Mucosa of descending colon (tissue), 3 donors: Measurements from ENCODE around the gene EIF3D. TPM values are rescaled to one million over a fixed set of nuclear protein-coding genes. Genes with fewer than 3 reads are reported as not detected.

Experiments
- ATAC-seq: fragments of 200-7000 bp; cut with Tn5 transposase; one replicate; pipeline ENCODE4 v1.9.1; 2020; ENCODE audit warnings: mild to moderate bottlenecking, moderate library complexity
- DNase-seq, 3 donors: peaks; one replicate each; pipeline ENCODE4 v3.0.0-alpha.2; 2020
- H3K36me3 ChIP-seq: fragments of 200-600 bp; one replicate; pipeline ENCODE4 v1.8.0; 2021; ENCODE audit warnings: low read depth, mild to moderate bottlenecking
- H3K4me1 ChIP-seq: fragments of 200-600 bp; one replicate; pipeline ENCODE4 v1.8.0; 2021; ENCODE audit warnings: low read depth, mild to moderate bottlenecking
- H3K4me3 ChIP-seq: fragments of 200-600 bp; one replicate; pipeline ENCODE4 v1.8.0; 2021; ENCODE audit warnings: mild to moderate bottlenecking
- H3K9me3 ChIP-seq: fragments of 200-600 bp; one replicate; pipeline ENCODE4 v1.8.0; 2021; ENCODE audit warnings: mild to moderate bottlenecking
- intact Hi-C, 2 donors: fragments of 100-400 bp; cut with DNase I in 1 of 2; cut with micrococcal nuclease in 1 of 2; formaldehyde crosslinking; loops; one replicate each; pipeline versions ENCODE4 v1.11.0 to v1.11.1; 2022; cut with DNase I, micrococcal nuclease
- total RNA-seq, 3 donors: library from RNA; stranded (reverse); fragmentation: NEBNext Ultra II Directional in 2 of 3; extraction: Animal tissue kit (Norgen Biotek cat#: 25700) in 2 of 3; gene quantifications; one replicate each; pipeline versions ENCODE4 v1.2.1 to v1.2.4, GENCODE V29; 2021 to 2023
- TF ChIP-seq, protein P1 (sequence below): fragments of 200-600 bp; IDR thresholded peaks from one replicate; pipeline ENCODE4 v1.8.0; 2022; ENCODE audit warnings: antibody characterized with exemption, mild to moderate bottlenecking
- donor health status: DM: no; HTN: no; CAD: no; lungs with moderate emphysema.
- donor health status: DM: no; HTN: no; CAD: no.
- donor health status: DM: no; HTN: yes; CAD: no.

EIF3D gene
- total RNA-seq, 3 donors from 2014 or later = 135 to 145 (median 142) TPM

DNA sequence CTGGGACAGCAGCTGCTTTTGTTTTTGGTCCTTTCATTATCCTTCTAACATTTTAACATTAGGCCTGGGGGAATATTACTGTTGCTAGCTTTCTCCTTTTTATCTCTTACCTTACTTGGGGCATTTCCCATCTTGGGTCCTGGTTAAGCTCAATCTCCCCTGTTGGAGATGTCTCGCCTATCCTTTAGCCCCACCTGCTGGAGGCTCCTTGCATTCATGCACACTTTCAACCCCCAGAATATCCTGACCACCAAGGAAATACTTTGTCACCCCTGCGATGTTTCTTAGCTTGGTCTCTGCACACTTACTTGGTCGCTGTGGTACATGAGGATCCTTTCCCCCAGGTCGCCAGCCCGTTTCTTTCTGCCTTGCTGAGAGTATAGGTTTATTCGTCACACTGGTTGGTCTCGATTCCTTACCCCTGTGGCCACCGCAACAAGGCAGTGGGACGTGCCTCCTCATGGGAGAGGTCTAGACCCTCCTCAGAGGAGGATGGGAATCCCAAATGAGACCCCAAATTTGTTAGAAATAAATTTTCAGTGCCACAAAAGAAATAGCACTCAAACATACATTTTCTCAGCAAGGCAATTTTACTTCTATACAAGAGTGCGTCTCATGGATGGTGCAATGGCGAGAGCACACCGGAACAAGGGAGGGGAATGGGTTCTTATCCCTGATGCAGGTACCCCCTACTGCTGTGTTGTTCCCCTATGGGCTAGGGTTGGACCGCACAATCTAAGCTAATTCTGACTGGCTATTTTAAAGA, 42.2 kb downstream of the EIF3D start:
- H3K4me3 ChIP-seq = no peak overlapping the region
- intact Hi-C loops = loop anchor here in 1 of 2 donors (10.0 kb wide), 1 partner anchor 292 kb away; no protein-coding TSS in a partner anchor
- TF ChIP-seq, protein P1, sequence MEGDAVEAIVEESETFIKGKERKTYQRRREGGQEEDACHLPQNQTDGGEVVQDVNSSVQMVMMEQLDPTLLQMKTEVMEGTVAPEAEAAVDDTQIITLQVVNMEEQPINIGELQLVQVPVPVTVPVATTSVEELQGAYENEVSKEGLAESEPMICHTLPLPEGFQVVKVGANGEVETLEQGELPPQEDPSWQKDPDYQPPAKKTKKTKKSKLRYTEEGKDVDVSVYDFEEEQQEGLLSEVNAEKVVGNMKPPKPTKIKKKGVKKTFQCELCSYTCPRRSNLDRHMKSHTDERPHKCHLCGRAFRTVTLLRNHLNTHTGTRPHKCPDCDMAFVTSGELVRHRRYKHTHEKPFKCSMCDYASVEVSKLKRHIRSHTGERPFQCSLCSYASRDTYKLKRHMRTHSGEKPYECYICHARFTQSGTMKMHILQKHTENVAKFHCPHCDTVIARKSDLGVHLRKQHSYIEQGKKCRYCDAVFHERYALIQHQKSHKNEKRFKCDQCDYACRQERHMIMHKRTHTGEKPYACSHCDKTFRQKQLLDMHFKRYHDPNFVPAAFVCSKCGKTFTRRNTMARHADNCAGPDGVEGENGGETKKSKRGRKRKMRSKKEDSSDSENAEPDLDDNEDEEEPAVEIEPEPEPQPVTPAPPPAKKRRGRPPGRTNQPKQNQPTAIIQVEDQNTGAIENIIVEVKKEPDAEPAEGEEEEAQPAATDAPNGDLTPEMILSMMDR = peak; percentile 36
- H3K4me1 ChIP-seq = no peaks in the 10 kb centered on the region
- no peaks in the 10 kb centered on the region for H3K36me3 ChIP-seq
- ATAC-seq (no peak), DNase-seq (peak in 1 of 3 donors; percentile 78)
- no peaks in the 10 kb centered on the region for H3K9me3 ChIP-seq

DNA sequence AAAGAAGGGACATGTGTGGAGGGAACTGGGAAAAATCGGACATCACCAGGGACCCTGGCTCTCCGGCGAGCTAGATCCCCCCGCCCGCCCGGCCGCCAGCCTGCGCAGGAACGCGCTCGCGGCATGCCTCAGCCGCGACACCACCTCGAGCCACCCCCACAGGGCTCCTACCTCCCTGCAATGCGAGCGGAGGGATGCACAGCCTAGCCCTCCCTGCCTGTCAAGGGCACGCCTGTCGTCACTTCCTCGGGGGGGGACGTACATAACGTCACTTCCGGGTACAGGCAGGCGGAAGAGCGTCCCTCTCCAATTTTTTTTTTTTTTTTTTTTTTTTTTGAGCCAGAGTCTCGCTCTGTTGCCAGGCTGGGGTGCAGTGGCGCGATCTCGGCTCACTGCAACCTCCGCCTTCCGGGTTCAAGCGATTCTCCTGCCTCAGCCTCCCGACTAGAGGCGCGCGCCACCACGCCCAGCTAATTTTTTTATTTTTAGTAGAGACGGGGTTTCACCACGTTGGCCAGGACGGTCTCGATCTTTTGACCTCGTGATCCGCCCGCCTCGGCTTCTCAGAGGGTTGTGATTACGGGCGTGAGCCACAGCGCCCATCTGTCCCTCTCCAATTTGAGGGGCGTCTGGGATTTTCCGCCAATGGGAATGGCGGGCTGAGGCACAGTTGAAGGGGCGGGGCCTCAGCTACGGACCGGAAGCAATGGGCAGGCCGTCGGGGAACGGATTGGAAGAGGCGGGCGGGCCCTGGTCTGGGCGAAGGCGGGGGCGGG, 47.4 kb downstream of the EIF3D start, which contains the start of gene TXN2:
TSS of gene TXN2 (minus strand) at position 248 of the 776 bp plus-strand sequence. CDS start 803 bp downstream, outside the sequence.
- peaks cover 9% of the 10 kb centered on the region for H3K4me1 ChIP-seq
- peak within 1 kb of the TSS; percentile 56 for H3K4me3 ChIP-seq
- TF ChIP-seq, protein P1 = no peak
- no peaks in the 10 kb centered on the region for H3K9me3 ChIP-seq
- H3K36me3 ChIP-seq = peaks cover 4% of the 10 kb centered on the region
- ATAC-seq (peak; percentile 94), DNase-seq (peak; percentile 96 to 98 (median 98))
- intact Hi-C loops = loop anchor here in 1 of 2 donors (10.0 kb wide), 1 partner anchor 287 kb away; no protein-coding TSS in a partner anchor

DNA sequence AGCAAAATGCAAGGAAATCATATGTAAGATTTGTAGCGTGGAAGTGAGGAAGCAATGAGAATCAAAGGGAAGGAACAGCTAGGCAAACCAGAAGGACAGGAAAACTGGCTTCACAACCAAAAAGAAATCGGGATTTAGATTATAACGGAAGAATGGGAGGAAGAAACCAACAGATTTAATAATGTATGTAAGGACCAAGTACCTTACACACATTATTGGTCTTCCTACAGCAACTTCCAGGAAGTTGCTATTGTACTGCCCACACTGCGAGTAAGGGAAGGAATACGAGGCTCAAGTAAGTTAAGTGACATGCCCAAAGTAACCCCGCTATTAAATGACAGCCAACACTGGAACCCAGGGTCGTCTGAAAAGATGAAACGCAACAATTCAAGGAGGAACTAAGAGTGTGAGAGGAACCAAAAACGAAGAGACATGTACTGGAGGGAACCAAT, 48.0 kb downstream of the EIF3D start:
- Histone ChIP-seq H3K36me3 (peaks cover 4% of the 10 kb centered on the region), H3K4me3 (peak overlapping the region; percentile 56), H3K9me3 (no peaks in the 10 kb centered on the region), H3K4me1 (peaks cover 9% of the 10 kb centered on the region)
- TF ChIP-seq, protein P1 = no peak
- DNase-seq (no peak), ATAC-seq (peak; percentile 14)
- intact Hi-C loops = loop anchor here in 1 of 2 donors (10.0 kb wide), 1 partner anchor 286 kb away; no protein-coding TSS in a partner anchor

DNA sequence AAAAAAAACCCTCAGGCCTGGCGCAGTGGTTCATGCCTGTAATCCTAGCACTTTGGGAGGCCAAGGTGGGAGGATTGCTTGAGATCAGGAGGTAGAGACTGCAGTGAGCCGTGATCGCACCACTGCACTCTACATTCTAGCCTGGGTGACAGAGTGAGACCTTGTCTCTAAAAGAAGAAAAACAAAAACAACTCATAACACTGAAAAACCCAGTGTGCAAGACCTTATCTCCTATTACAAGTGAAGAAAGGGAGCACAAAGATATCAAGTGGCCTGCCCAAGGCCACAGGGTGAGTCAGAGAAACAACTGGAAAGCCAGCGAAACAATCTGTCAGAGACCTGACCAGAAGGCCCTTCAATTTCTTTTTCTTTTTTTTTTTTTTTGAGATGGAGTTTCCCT, 50.0 kb downstream of the EIF3D start:
- Histone ChIP-seq H3K9me3 (no peaks in the 10 kb centered on the region), H3K4me3 (no peak overlapping the region), H3K4me1 (peaks cover 9% of the 10 kb centered on the region), H3K36me3 (peaks cover 8% of the 10 kb centered on the region)
- ATAC-seq = no peak
- no peak for DNase-seq
- TF ChIP-seq, protein P1 = no peak
- intact Hi-C loops = loop anchor here (10.0 kb wide), 2 partner anchors 94 to 174 kb away; partner anchors contain the start of gene MYH9 (in 1 of the 2)

DNA sequence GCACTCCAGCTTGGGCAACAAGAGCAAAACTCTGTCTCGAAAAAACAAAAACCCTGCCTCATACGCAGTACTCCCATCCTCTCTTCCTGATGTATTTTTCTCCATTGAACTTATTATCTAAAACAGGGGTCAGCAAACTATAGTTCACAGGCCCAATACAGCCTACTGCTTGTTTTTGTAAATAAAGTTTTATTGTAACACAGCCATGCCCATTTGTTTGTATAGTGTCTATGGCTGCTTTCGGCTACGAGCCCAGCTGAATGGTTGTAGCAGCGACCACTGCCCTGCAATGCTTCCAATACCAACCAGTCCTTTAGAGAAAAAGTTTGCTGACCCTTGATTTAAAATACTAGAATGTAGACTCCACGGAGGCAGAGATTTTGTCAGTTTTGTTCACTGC, 53.6 kb downstream of the EIF3D start:
- intact Hi-C loops = loop anchor here (10.0 kb wide), 2 partner anchors 91 to 171 kb away; partner anchors contain the start of gene MYH9 (in 1 of the 2)
- ATAC-seq = no peak

More for the DNA sequence above, 53.6 kb downstream of the EIF3D start:
- H3K4me3 ChIP-seq = no peak overlapping the region
- no peak for DNase-seq
- H3K9me3 ChIP-seq = no peaks in the 10 kb centered on the region
- peaks cover 4% of the 10 kb centered on the region for H3K36me3 ChIP-seq
- H3K4me1 ChIP-seq = peaks cover 2% of the 10 kb centered on the region
- TF ChIP-seq, protein P1 = no peak
